Measurements from ENCODE around the gene RBKS.
"Not testable (repeated sequence)": the region's sequence is repeated elsewhere in the genome, so short reads cannot be mapped to it uniquely, and the experiment has no call there.

Gene RBKS

GRCh38 chr2:27756091-27756490 lies 134.1 kb downstream of the RBKS start:
- DNase-seq = no peak

DNA sequence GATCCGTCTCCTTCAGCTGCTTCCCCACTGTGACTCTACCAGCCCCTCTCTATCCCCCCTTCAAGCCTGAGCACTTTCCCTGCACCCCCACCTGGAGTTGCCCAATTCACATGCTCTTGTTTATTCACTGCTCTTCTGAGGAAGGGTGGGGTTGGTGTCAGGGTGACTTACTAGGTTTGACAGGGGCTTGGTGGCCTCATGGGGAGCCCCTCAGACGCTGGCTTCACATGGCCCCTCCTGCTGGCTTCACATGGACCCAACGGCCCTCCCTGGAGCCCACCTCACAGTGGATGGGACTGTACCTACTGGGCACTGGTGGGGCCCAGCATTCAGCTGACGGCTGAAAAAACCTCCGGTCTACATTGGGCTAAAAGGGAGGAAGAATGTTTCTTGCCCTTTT lies 135.4 kb downstream of the RBKS start:
- DNase-seq = no peak

- DNase-seq = peak; percentile 75
Measured at GRCh38 chr2:27754138-27754588, 136.0 kb downstream of the RBKS start.

DNA sequence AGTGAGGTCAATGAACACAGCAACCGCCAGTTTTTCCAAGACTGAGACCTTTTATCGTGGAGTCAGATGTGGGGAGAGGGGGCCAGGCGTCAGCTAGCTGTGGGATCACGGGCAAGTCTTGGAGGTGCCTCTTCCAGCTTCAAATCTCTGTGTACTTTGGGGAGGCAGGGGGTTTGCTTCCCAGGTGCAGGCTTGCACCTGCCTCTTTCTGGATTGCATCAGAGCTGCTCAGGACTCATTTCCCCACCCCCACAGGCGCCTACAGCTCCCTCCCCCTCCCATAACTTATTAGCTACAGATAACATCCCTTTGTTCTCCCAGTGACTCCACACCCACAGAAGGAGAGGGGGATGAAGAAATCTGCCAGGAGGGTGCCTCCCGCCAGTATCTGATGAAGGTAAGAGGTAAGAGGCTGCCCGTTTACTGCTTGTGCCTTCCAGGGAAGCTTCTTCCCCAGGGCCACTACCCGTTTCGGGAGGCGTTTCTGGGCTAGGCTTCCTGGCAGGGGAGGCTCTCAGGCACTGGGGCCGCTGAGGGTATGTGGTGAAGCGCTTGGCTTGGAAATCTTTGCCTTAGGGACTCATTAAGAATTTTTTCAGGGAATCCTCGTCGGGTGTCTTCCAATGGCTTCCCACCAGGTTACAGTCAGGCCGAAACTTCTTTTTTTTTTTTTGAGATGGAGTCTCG lies 137.5 kb downstream of the RBKS start:
- no peak for DNase-seq

DNA sequence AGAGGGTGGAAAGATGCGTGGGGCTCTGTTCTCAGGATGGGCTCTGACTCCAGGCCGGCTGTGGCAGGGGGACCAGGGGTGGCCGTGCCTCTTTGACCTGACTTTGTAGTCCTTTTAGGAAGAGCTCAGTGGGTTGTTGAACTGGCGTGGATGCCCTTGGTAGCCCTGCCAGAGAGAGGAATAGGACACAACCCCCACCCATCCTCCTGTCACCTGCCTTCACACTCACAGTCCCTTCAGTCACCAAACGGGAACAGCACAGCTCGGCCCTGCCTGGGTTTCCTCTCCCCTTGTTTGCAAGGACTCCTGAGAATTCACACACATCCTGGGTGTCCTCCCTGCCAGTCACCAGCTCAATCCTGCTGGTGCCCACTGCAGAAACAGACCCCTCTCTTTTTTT lies 138.8 kb downstream of the RBKS start:
- no peak for DNase-seq

DNA sequence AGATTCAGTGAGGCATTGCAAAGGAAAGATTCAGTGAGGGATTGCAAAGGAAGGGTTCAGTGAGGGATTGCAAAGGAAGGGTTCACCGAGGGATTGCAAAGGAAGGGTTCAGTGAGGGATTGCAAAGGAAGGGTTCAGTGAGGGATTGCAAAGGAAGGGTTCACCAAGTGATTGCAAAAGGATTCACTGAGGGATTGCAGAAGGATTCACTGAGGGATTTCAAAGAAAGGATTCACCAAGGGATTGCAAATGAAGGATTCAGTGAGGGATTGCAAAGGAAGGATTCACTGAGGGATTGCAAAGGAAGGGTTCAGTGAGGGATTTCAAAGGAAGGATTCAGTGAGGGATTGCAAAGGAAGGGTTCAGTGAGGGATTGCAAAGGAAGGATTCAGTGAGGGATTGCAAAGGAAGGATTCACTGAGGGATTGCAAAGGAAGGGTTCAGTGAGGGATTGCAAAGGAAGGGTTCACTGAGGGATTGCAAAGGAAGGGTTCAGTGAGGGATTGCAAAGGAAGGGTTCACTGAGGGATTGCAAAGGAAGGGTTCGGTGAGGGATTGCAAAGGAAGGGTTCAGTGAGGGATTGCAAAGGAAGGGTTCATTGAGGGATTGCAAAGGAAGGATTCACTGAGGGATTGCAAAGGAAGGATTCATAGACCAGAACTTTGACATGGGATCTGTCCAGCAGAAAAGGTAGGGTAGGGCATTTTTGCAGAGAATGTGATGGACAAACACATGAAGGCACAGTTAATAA lies 141.2 kb downstream of the RBKS start:
- not testable (repeated sequence) for DNase-seq

DNA sequence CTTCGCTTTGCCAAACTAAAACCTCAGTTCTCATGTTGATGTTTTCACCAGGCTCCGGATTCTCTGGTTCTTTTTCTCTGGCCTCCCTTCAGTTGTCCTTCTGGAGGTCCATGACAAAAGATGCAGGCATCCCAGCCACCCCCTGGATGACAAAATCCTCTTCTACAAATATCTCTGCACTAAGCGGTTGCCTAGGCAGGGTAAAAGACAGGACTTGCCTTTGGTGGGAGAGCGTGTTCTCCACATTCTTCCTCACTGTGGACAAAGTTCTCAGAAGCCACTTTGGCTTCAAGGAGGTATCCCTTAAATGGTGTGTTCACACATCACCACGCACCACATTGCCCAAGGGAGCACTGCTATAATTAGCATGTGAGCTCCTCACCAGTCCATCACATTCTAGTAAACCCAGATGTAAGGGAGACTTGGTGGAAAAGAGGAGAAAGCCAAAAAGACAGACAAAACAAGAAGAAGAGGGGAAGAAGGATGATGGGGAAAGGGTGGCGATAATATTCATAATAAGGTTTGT lies 142.3 kb downstream of the RBKS start:
- DNase-seq = no peak

- DNase-seq = no peak
Measured at GRCh38 chr2:27746325-27746724, 143.9 kb downstream of the RBKS start.

- DNase-seq = not testable (repeated sequence)
Measured at GRCh38 chr2:27745494-27745893, 144.7 kb downstream of the RBKS start.

DNA sequence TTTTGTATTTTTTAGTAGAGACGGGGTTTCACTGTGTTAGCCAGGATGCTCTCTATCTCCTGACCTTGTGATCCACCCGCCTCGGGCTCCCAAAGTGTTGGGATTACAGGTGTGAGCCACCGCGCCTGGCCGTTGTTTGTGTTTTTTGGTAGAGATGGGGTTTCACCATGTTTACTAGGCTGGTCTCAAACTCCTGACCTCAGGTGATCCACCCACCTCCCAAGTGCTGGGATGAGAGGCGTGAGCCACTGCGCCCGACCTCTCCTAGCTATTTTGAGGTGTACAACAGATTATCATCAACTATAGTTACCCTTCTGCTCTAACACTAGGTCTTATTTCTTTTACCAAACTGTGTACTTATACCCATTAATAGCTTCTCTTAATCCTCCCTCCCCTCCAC lies 147.6 kb downstream of the RBKS start:
- no peak for DNase-seq

DNA sequence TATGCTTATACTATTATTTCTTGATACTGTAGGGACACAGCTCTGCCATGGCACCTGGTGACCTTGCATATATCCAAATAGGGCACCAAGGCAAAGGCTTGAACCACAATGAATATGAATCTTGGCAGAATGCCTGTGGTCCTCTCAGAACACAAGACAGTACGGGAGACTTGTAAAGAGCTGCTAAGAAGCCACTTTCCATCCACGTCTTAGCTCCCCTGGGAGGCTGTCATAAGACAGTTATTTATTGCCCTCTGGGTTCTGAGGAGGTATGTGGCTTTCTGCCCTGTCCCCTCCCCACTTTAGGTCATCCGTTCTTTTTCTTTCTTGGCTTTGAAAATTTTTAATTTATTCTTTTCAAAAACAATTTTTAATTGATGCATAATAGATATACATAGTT lies 148.5 kb downstream of the RBKS start:
- no peak for DNase-seq

- no peak for DNase-seq
Measured at GRCh38 chr2:27739058-27739373, 151.2 kb downstream of the RBKS start.

- DNase-seq = no peak
Measured at GRCh38 chr2:27738349-27739057, 151.7 kb downstream of the RBKS start.

GRCh38 chr2:27737676-27738348 lies 152.4 kb downstream of the RBKS start:
- no peak for DNase-seq

DNA sequence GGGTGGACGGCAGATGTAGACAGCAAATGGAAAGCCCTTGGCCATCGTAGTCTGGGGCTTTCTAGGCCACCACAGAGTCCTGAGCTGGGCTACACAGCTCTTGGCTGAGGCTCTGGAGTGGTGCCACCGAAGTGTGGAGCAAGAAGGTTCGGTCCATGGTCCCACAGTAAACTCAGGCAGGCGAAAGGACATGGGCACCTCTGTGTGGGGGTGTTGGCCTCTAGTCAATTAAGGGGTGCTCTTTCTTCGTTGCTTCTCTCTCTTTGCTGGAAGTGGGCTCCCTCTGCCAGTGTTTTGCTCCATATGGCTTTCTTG lies 153.3 kb downstream of the RBKS start:
- DNase-seq = no peak

DNA sequence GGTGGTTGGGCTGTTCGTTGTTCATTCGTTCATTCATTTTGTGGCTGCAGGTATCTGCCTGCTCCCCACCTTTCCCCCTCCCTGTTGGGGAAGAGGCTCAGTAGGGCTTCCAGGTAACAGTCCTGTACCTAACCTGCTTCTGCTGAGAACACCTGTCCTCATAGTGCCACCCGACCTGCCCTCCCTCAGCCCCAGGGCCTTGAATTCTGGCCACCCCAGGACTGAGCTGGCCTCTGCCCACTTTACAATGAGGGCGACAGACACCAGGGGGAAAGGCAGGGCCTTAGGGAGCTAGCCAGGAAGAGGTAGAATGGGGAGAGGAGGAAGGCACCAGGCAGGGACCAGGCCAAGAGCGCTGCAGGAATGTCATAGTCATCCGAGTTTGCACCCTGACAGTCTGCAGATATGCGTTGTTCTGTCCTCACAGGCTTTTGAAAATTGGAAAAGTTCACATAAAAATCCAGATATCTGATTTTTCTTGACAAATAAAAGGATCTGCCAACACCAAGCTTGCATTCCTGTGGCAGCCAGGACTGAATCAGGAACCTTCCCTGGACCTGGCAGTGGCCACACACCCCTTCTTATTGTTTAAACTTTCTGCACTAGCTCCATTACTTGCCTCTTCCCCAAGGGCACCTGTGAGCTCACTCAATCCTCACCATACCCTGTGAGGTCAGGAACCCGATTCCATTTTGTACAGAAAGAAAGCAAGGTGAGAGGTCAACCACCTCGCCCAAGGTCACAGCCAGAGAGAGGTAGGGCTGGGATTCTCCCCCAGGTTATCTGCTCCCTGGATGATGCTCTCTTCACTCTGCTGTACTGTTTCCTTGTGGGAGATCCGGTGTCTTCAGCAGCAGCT lies 153.9 kb downstream of the RBKS start:
- no peak for DNase-seq

GRCh38 chr2:27735263-27735904 lies 154.8 kb downstream of the RBKS start:
- DNase-seq = no peak

DNA sequence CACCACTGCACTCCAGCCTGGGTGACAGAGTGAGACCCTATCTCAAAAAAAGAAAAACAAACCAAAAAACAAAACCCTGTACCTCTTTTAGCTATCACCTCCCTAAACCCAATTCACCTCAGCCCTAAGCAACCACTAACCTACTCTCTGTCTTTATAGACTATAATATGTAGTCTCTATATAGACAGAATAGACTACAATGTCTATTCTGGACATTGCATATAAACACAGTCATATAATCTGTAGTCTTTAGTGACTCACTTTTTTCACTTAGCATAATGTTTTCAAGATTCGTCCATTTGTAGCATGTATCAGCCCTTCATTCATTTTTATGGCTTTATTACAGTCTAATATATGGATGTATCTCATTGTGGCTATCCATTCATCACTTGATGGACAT lies 155.9 kb downstream of the RBKS start:
- no peak for DNase-seq
